Measurements from ENCODE around the gene HERC2.

DNA sequence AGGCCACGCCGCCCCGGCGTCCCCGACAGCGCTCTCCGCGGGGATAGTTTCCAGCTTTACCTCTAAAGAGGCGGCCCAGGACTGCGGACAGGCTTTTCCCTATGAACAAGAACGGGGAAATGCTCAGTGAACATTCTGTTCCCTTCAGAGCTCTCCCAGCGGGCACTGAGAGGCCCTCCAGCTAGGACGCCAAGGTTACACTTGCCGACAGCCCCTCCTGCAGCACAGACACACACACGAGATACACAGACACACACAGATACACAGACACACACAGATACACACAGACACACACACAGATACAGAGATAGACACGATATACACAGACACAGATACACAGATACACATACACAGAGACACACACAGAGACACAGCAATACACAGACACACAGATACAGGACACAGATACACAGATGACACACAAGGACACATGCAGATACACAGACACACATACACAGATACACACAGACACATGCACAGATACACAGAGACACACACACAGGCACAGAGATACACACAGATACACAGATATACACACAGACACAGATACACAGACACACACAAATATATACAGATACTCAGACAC, 222.3 kb downstream of the HERC2 start:
- TF ChIP-seq, protein P1, sequence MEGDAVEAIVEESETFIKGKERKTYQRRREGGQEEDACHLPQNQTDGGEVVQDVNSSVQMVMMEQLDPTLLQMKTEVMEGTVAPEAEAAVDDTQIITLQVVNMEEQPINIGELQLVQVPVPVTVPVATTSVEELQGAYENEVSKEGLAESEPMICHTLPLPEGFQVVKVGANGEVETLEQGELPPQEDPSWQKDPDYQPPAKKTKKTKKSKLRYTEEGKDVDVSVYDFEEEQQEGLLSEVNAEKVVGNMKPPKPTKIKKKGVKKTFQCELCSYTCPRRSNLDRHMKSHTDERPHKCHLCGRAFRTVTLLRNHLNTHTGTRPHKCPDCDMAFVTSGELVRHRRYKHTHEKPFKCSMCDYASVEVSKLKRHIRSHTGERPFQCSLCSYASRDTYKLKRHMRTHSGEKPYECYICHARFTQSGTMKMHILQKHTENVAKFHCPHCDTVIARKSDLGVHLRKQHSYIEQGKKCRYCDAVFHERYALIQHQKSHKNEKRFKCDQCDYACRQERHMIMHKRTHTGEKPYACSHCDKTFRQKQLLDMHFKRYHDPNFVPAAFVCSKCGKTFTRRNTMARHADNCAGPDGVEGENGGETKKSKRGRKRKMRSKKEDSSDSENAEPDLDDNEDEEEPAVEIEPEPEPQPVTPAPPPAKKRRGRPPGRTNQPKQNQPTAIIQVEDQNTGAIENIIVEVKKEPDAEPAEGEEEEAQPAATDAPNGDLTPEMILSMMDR (conservative IDR thresholded peaks at IDR 0.05 in 1 of 2, IDR thresholded peaks at IDR 0.05 in 1 of 2; ENCODE audit: extremely low read depth in 1 of 2, insufficient read depth in 1 of 2, low read depth in 1 of 2, low read length in 2 of 2): no peak
- TF ChIP-seq EZH2 (IDR thresholded peaks at IDR 0.05; ENCODE audit: borderline replicate concordance, low read length): peak; percentile 38

Data from mammary epithelial cell (primary cell).